ENCODE measurements around the gene CDHR3. TPM values are rescaled to one million over a fixed set of nuclear protein-coding genes. Genes with fewer than 3 reads are reported as not detected.

CDHR3 gene, protein sequence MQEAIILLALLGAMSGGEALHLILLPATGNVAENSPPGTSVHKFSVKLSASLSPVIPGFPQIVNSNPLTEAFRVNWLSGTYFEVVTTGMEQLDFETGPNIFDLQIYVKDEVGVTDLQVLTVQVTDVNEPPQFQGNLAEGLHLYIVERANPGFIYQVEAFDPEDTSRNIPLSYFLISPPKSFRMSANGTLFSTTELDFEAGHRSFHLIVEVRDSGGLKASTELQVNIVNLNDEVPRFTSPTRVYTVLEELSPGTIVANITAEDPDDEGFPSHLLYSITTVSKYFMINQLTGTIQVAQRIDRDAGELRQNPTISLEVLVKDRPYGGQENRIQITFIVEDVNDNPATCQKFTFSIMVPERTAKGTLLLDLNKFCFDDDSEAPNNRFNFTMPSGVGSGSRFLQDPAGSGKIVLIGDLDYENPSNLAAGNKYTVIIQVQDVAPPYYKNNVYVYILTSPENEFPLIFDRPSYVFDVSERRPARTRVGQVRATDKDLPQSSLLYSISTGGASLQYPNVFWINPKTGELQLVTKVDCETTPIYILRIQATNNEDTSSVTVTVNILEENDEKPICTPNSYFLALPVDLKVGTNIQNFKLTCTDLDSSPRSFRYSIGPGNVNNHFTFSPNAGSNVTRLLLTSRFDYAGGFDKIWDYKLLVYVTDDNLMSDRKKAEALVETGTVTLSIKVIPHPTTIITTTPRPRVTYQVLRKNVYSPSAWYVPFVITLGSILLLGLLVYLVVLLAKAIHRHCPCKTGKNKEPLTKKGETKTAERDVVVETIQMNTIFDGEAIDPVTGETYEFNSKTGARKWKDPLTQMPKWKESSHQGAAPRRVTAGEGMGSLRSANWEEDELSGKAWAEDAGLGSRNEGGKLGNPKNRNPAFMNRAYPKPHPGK
- 5.4 and 6.1 TPM in 2 replicates for total RNA-seq
- long read RNA-seq, partial matches to known transcripts, result 0 of 1 reads
- long read RNA-seq, other reads (novel, unspliced or antisense), result 1 of 1 reads

DNA sequence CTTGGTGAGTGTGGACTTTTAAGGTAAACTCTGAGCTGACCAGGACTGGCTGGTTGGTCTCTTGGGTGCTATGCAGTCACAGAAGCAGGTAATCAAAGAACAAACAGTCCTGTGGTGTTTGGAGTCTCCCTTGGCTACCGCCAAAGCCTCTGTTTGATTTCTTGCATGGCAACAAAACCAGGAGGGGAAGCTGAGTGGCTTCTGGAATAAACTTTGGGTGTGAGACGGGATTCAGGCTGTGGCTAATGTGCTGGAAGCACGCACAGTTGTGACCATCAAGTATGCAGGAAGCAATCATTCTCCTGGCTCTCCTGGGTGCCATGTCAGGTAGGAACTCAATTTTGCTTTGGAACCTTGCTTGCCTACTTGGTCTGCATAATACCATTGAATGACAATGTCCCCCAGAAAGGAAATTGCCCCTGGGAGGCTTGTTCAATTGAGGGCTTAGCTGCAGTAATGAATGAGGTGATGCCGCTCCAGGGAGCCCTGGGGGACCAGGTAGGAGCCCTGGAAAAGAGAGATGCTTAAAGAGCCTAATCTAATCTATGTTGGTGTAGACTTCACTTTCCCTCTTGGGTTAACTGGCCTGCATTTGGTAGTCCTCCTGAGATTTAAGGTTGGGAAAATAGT, at the start of gene CDHR3:
Gene CDHR3, plus strand, starts transcription at position 227 of the 630 bp plus-strand sequence. Its CDS starts 55 bp downstream, at position 282.
- Mint-ChIP-seq H3K4me3 (no peak within 1 kb of the TSS), H3K27me3 (ENCODE audit: low read depth) (no peaks in the 10 kb centered on the region)

DNA sequence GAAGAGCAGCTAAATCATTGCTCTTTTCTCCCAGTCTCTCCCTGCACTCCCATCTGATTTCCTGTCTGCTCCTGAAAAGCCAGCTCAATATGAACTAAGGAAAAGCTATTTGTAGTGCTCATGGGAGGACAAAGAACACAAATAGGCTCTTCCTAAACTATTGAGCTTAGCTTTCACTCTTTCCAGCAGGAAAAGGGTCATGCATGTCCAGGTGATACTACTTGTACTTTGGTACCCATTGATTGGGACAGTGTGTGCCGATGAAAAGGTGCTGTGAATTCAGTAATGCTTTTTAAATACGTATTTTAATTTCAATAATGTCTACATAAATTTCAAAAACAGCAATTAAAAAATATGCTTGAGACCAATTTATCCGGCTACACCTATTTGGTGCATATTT, 49.1 kb upstream of the CDHR3 start:
- H3K9me3 Mint-ChIP-seq, result peaks cover 12% of the 10 kb centered on the region
- H3K27ac Mint-ChIP-seq (ENCODE audit: unreplicated experiment), result no peak overlapping the region
- H3K27me3 Mint-ChIP-seq (ENCODE audit: low read depth), result no peaks in the 10 kb centered on the region
- H3K36me3 Mint-ChIP-seq (ENCODE audit: low read depth), result peaks cover 28% of the 10 kb centered on the region
- H3K4me1 Mint-ChIP-seq, result peaks cover 8% of the 10 kb centered on the region
- TF ChIP-seq, protein P1, sequence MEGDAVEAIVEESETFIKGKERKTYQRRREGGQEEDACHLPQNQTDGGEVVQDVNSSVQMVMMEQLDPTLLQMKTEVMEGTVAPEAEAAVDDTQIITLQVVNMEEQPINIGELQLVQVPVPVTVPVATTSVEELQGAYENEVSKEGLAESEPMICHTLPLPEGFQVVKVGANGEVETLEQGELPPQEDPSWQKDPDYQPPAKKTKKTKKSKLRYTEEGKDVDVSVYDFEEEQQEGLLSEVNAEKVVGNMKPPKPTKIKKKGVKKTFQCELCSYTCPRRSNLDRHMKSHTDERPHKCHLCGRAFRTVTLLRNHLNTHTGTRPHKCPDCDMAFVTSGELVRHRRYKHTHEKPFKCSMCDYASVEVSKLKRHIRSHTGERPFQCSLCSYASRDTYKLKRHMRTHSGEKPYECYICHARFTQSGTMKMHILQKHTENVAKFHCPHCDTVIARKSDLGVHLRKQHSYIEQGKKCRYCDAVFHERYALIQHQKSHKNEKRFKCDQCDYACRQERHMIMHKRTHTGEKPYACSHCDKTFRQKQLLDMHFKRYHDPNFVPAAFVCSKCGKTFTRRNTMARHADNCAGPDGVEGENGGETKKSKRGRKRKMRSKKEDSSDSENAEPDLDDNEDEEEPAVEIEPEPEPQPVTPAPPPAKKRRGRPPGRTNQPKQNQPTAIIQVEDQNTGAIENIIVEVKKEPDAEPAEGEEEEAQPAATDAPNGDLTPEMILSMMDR (conservative IDR thresholded peaks at IDR 0.05), result no peak
- no peak overlapping the region for H3K4me3 Mint-ChIP-seq
- no peak for DNase-seq (ENCODE audit: low read depth, low spot score)

More for the DNA sequence above, at the start of gene CDHR3:
- Mint-ChIP-seq H3K9me3 (peaks cover 3% of the 10 kb centered on the region), H3K27ac (ENCODE audit: unreplicated experiment) (no peak within 1 kb of the TSS), H3K4me1 (no peaks in the 10 kb centered on the region), H3K36me3 (ENCODE audit: low read depth) (no peaks in the 10 kb centered on the region)
- TF ChIP-seq, protein P1 (conservative IDR thresholded peaks at IDR 0.05), result no peak
- no peak for DNase-seq (ENCODE audit: low read depth, low spot score)

DNA sequence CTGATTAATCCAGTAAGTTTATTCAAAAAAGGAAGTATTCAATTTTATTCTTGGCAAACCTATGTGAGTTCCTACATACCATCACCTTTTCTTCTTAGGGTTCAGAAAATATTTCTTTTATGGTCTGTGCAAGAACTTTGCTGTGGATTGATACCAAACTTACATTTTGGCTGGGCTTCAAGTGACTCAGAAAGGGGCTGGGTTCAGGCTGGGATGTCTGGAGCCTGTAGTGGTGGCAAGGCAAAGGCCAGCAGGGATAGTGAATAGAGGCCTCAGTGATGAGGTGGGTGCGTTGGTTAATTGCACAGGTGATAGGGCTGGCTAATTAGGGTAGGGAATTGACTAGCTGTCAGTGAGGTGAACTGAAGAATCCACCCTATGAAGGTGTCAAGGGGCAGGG, 46.5 kb upstream of the CDHR3 start:
- Mint-ChIP-seq H3K4me1 (peaks cover 8% of the 10 kb centered on the region), H3K36me3 (ENCODE audit: low read depth) (peaks cover 23% of the 10 kb centered on the region), H3K27ac (ENCODE audit: unreplicated experiment) (no peak overlapping the region), H3K27me3 (ENCODE audit: low read depth) (no peaks in the 10 kb centered on the region), H3K9me3 (peaks cover 8% of the 10 kb centered on the region), H3K4me3 (no peak overlapping the region)
- TF ChIP-seq, protein P1 (conservative IDR thresholded peaks at IDR 0.05), result no peak
- DNase-seq (ENCODE audit: low read depth, low spot score), result no peak

DNA sequence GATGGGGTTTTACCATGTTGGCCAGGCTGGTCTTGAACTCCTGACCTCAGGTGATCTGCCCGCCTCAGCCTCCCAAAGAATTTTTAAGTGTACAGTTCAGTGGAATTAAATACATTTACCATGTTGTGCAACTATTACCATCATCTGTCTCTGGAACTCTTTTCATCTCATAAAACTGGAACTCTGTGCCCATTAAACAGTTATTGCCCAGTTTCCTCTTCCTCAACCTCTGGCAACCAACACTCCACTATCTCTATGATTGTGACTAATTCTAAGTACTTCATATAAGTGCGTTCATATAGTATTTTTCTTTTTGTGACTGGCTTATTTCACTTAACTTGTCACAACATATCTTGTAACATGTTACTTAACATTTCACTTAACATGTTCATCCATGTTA, 45.4 kb upstream of the CDHR3 start:
- peaks cover 8% of the 10 kb centered on the region for H3K4me1 Mint-ChIP-seq
- no peaks in the 10 kb centered on the region for H3K27me3 Mint-ChIP-seq (ENCODE audit: low read depth)
- no peak overlapping the region for H3K4me3 Mint-ChIP-seq
- H3K27ac Mint-ChIP-seq (ENCODE audit: unreplicated experiment), result no peak overlapping the region
- DNase-seq (ENCODE audit: low read depth, low spot score), result no peak
- TF ChIP-seq, protein P1 (conservative IDR thresholded peaks at IDR 0.05), result no peak
- H3K36me3 Mint-ChIP-seq (ENCODE audit: low read depth), result peaks cover 19% of the 10 kb centered on the region
- H3K9me3 Mint-ChIP-seq, result peaks cover 4% of the 10 kb centered on the region

DNA sequence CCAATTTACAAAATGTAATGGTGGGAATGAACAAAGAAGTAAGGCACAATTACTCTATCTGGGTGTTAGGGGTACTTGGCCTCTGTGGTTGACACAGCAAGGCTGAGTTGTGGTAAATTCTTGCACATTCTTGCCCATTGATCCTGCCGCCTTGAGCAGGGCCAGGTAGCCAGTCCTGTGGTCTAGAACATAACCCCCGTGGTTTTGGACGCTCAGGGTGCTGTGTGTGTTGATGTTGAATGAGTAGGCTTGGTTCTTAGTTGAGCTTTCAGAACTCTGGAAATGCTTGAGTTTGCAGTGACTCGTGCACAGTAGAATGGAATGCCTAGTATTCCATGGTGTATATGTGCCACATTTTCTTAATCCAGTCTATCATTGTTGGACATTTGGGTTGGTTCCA, 42.3 kb upstream of the CDHR3 start:
- Mint-ChIP-seq H3K27ac (ENCODE audit: unreplicated experiment) (no peak overlapping the region), H3K36me3 (ENCODE audit: low read depth) (peaks cover 37% of the 10 kb centered on the region), H3K9me3 (peaks cover 18% of the 10 kb centered on the region), H3K4me3 (no peak overlapping the region), H3K27me3 (ENCODE audit: low read depth) (no peaks in the 10 kb centered on the region), H3K4me1 (no peaks in the 10 kb centered on the region)
- no peak for DNase-seq (ENCODE audit: low read depth, low spot score)
- TF ChIP-seq, protein P1 (conservative IDR thresholded peaks at IDR 0.05), result no peak

All from neural crest cell (in vitro differentiated cells).